Fibroblast of the aortic adventitia (primary cell): ENCODE data around the gene LHPP. TPM values are rescaled to one million over a fixed set of nuclear protein-coding genes. Genes with fewer than 3 reads are reported as not detected.

Experiments used
- DNase-seq: peaks from one replicate; pipeline ENCODE4 v3.0.0-alpha.2; 2010; ENCODE audit warnings: low read depth
- H3K4me3 ChIP-seq: 2 replicates; pipeline ENCODE4 v1.5.1; 2011; ENCODE audit warnings: low read depth, mild to moderate bottlenecking, control low read depth, low read length, moderate library complexity
- total RNA-seq: library from RNA; depleted of rRNA; stranded (reverse); fragments of >200 nt; gene quantifications from 2 replicates; pipeline ENCODE4 v1.2.3, GENCODE V29; 2012; ENCODE audit warnings: low replicate concordance
- TF ChIP-seq, protein P1 (sequence below): IDR thresholded peaks from 2 replicates; pipeline ENCODE4 v1.5.1; 2011; ENCODE audit warnings: mild to moderate bottlenecking, low read length, control low read depth, inconsistent platforms; ENCODE audit not compliant: insufficient read depth

Gene LHPP
- total RNA-seq, 1 donor, result 12.5 TPM

DNA sequence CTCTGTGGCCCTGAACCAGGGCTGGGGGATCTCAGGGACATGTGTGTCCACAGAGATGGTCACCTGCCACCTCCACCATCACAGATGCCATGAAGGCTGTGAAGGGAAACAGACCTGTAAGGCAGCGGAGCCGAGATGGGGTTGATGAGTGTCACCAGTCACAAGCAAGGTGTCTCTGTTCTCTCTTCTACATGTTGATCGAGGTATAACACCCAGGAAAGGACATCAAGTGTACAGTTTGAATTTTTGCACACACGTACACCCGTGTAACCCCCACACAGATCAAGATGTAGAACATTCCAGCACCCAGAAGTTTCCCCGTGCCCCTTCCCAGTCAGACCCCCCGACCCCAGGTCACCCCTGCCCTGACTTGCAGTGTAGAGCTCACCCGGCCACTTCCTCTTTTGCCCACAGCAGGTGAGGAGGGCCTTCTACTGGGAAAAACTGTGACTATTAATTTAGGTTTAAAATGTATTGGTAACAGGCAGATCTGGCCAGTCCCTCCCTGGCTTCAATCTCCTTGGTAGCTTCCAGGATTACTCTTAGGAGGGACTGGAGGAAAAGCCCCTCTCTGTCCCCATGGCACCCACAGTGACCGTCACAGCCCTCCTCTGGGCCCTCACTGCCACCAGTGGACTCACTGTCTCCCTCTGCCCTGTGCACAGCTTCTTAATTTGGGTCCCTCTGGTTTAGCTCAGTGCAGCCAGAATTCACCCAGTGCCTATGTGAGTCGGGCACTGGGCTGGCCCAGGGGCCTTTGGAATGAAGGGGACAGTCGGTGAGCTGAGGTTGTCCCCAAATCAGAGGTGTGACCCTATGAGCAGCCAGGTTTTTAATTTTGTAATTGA, 108.2 kb downstream of the LHPP start:
- DNase-seq, result no peak
- TF ChIP-seq, protein P1, sequence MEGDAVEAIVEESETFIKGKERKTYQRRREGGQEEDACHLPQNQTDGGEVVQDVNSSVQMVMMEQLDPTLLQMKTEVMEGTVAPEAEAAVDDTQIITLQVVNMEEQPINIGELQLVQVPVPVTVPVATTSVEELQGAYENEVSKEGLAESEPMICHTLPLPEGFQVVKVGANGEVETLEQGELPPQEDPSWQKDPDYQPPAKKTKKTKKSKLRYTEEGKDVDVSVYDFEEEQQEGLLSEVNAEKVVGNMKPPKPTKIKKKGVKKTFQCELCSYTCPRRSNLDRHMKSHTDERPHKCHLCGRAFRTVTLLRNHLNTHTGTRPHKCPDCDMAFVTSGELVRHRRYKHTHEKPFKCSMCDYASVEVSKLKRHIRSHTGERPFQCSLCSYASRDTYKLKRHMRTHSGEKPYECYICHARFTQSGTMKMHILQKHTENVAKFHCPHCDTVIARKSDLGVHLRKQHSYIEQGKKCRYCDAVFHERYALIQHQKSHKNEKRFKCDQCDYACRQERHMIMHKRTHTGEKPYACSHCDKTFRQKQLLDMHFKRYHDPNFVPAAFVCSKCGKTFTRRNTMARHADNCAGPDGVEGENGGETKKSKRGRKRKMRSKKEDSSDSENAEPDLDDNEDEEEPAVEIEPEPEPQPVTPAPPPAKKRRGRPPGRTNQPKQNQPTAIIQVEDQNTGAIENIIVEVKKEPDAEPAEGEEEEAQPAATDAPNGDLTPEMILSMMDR, result no peak
- H3K4me3 ChIP-seq, result no peak overlapping the region

DNA sequence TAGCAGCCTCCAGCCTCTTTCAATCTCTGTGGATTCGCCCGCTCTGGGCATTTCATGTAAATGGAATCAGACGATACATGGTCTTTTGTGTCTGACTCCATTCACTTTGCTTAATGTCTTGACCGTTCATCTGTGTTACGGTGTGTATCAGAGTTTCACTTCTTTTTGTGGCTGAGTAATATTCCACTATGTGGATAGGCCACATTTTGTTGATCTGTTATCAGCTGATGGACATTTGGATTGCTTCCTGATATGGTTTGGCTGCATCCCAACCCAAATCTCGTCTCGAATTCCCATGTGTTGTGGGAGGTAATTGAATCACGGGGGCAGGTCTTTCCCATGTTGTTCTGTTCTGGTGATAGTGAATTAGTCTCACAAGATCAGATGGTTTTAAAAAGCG, 109.0 kb downstream of the LHPP start:
- no peak for DNase-seq
- TF ChIP-seq, protein P1, result no peak
- H3K4me3 ChIP-seq, result no peak overlapping the region

DNA sequence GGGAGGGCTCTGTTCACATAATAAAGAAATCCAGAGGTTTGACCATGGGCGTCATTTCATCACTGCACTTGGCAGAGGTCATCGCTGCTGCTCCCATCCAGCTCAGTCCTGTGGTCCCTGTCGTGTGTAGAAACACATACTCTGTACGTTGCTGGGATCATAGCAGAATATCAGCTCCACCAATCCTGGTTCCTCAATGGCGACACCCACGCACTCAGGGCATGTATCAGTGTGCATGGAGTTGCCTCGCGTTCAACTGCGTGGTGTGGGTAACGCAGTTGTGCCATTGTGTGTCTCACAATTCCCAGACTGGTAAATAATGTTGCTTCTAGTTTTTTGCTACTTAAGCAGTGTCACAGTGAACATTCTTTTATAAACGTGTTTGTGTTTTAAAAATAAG, 111.1 kb downstream of the LHPP start:
- DNase-seq, result no peak
- TF ChIP-seq, protein P1, result no peak
- H3K4me3 ChIP-seq, result no peak overlapping the region

DNA sequence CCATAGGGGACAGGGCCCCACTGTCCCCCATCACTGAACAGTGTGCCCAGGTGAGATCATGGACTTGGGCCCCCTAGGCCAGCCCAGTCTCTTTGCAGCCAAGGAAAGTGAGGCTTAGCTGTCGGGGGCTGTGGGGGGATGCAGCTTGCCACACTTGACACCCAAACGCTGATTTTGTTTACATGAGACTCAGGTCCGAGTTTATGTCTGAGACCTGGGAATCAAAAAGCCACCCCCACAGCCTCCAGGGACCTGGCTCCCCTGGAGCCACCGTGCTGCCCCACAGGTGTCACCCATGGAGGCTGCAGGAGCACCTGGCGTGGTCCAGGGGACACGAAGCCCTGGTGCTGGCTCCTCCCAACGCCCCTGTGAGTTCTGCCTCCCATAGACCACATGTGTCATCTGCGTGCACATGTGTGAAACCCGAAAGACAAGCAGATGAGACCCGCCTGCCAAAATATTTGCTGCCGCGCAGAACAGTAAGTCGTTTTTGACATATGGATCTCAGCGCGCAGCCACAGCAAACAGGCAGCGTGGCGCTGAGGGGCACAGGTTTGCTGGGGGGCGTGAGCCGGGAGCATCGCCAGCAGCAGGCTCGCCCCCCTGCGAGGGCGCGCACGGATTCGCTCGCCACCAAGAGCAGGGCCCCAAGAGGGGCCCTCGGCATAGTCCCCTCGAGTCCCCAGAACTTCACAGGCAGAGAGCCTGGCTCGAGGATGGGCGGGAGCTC, 112.3 kb downstream of the LHPP start:
- TF ChIP-seq, protein P1, result no peak
- no peak overlapping the region for H3K4me3 ChIP-seq
- no peak for DNase-seq

DNA sequence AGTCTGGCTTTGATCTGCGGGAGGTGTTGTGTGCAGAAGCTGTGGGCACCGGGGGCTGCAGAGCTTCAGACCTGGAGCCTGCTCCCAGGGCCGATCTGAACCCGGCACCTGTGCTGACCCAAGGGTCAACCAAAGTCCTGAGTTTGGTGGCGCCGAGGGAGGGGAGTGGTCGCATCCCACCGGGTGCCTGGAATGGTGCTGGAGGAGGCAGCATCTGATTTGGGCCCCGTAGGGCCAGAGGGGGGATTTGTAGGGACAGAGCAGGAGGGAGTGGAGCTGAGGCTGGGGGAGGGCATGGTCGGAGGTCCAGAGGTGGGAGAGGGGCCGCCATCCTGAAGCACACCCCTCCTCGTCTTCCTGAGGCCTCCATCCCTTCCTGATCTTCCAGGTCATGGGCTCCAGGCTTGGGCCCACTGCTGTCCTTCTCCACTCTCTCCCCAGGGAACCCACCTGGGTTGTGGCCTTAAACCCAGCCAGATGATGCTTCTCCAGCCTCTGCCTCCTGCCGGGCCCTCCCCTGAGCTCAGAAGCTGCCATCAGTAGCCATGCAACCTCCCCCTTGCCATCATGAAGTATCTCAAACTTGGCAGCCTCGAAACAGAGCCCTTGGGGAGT, 112.9 kb downstream of the LHPP start:
- TF ChIP-seq, protein P1, result no peak
- DNase-seq, result no peak
- no peak overlapping the region for H3K4me3 ChIP-seq

DNA sequence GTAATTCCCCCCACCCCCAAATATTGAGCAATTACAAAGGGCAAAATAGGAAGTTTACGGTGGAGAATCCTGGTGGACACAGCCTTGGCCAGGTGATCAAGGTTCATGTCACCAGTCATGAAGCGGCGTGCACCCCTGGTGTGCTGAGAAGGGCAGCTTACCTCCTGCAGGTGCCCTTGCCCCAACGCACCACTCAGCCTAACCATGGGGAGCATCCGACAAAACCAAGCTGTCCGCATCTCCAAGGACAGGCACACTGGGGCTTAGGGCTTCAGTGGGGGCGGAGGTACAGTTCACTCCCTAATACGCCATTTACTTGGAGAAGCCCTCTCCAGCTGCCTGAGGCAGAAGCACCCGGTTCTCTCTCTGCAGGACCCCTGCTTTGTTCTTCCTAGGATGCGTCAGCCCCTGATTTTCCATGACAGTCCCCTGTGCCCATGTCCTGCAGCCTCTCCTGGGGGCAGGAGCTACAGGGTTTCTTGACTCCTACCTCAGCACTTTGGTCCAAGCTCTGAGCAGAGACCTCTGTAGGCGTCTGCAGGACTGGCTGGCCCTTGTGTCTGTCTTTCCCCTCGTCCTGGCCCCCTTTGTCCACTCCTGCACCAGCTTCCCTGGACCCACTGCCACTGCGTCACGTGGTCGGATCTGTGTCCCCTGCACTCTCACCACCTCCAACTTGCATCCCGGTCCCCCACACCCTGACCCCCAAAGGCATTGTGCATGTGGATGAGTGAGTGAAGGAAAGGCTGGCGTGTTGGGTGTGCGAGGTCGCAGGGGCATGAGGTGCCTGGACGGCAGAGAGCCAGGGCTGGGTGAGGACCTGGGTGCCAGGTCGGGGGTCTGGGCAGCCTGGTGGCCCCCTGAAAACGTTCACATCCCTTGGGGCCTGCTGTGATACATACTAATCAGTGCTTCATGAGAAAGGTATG, 113.7 kb downstream of the LHPP start:
- TF ChIP-seq, protein P1, result no peak
- no peak overlapping the region for H3K4me3 ChIP-seq
- no peak for DNase-seq
